GM20000 (cell line): Measurements from ENCODE around the gene UCN3.
A peak's percentile ranks its signal among the peaks of the same experiment; 100 is the strongest.
"Not testable (repeated sequence)": the region's sequence is repeated elsewhere in the genome, so short reads cannot be mapped to it uniquely, and the experiment has no call there.

Source experiments
- DNase-seq: peaks from one replicate; pipeline ENCODE4 v3.0.0; 2012; ENCODE audit warnings: low spot score
- CTCF ChIP-seq: IDR thresholded peaks from 2 replicates; pipeline ENCODE4 v1.5.1; 2012; ENCODE audit warnings: mild to moderate bottlenecking, control low read depth; ENCODE audit errors: extremely low read depth, missing control alignments

UCN3 gene

DNA sequence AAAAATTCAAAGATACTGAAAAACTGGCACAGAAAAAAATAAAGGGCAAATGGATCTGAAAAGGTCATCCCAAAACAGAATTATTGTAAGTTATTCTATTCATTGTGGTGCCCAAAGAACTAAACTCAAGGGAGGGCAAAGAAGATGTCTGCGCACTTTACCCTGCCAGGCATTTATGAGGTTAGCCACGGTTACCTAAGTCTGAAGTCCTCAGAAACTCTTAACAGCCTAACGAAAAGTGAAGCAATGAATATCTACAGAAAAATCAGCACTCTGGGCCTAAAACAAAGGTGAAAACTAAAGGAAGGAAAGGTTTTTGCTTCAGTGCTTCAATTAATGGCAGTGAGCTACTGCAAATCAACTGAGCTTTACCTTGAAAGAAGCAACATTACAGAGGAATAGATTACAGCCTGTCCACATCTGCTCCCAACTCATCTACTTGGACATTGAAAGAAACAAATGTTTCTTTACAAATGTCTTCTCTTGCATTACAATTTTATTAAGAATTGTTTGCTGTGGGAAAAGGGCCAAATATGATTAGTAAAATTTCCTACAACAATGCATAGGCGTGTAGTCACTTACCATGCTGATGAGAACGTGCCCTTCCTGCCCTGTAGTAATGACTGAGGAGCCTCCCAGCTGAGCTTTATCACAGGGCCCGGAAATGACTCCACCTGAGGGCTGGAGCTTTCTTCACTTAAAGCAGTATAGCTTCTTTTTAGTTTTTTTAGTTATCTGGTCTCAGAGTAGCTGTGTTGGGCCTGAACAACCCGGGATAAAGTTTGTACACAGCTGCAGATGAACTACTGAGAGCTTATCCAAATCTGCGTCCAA, 39.7 kb downstream of the UCN3 start, which contains the start of gene TUBAL3:
TSS of gene TUBAL3 (minus strand) at position 621 of the 834 bp plus-strand sequence. CDS start at position 585, 36 bp downstream.
- no peak for TF ChIP-seq CTCF
- DNase-seq: no peak

DNA sequence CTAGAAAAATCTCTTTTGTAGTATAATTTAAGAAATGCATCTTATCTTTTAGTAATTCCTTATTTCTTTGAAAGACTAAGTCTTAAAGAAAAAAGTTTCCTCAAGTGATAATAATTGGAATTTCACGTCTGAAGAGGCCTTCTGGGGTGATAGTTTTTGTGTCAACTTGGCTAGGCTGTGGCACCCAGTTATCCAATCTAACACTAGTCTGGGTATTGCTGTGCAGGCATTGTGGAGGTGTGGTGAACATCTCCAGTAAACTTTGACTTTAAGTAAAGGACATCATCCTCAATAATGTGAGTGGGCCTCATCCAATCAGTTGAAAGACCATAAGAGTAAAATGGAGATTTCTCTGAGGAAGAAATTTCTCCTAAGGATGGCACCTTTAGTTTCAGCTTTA, 42.2 kb downstream of the UCN3 start:
- no peak for DNase-seq
- no peak for TF ChIP-seq CTCF

- not testable (repeated sequence) for DNase-seq
Measured at GRCh38 chr10:5410787-5411186, 46.0 kb downstream of the UCN3 start.

DNA sequence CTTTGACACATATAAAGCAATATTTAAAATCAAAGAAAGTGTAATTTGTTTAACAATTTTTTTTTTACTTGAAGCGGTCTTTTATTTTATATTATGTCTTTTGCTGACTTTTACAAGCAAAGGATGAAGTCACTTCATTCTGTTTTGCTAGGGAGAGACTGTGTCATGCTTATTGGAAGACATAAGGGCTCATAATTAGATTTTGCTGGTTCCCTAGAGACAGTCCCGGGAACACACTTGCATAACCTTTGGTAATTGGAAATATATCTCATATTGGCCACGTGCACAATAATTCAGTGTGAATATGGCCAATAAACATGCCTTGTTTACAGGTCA, 47.1 kb downstream of the UCN3 start:
- TF ChIP-seq CTCF: no peak
- no peak for DNase-seq

DNA sequence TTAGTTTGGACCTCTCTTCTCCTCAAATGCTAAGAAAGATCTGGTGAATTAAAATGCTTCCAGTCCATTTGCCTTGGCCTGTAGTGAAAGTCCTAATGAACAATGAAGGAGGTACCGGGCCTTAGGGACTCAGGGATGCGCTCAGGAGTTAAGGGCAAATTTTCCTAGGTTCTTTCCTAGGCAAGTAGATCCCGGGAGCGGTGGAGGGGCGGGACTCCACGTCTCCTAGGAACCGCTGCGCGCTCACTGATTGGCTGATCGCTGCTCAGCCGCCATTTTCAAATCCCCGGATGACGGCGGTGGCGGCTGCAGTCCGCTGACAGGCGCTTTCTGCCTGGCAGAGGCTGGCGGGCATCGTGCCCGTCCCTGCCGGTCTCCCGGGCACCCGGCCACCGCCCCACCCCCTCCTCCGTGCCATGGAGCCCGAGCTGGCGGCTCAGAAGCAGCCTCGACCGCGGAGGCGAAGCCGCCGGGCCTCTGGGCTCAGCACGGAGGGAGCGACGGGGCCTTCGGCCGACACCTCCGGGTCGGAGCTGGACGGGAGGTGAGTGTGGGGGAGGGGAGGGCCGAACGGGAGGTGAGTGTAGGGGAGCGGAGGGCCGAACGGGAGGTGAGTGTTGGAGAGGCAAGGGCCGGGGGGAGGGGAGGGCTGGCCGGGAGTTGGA, 47.6 kb downstream of the UCN3 start, which contains the start of gene NET1:
TSS of gene NET1 (plus strand) at position 281 of the 665 bp plus-strand sequence. CDS start at position 417, 136 bp downstream.
- DNase-seq: peak; percentile 93
- no peak for TF ChIP-seq CTCF

DNA sequence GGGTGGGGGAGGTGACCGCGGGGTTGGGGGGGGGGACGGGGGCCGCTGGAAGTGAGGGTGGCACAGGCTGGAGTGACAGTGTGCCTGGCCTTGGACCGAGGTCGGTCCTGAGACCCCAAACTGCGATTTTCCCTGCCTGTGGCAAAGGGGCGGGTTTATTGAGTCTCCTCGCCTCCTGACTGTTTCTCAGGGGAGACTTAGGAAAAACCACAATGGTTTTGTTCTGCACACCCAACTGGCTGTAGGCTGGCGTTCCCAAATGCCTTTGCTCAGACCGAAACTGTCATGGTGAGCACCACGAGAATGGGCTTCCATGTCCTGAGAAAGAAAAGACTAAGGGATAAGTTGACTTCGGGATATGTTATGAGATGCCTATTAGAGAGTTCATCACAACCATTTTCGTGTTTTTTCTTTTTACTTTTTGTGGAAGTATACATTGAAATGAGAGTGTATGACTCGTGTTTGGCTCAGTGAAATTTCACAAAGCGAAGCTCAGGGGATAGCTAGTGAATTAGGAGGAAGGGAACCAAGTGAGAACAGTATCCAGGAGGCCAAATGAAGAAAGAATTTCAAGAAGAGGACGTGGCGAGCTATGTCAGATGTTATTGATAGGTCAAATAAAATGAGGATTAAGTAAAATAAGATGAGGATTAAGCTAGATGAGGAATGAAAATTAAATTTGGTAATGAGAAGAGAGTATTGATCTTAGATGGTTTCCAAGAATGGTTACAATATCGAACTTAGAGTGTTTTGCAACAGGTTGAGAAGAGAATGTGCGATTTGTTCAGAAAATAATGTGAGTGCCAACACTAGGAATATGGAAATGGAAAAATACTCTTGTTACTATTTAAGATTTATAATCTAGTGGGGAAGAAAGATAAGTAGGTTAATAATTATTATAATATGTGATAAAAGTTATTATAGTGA, 48.5 kb downstream of the UCN3 start:
- no peak for TF ChIP-seq CTCF
- DNase-seq: peak; percentile 46

DNA sequence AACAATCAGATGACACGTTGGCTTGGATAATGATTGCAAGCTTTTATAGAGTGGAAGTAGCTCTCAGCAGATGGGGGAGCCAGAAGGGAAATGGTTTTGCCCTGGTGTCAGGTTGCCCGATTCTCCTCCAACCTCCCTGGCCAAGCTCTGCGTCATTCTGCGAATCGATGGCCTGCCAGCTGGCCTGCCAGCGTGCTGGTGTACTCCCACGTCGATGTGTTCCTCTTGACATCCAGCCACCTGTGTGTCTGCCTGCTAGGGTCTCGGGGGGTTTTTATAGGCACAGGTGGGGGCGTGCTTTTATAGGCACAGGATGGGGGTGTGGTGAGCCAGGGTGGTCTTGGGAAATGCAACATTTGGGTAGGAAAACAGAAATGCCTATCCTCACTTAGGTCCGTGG, 52.2 kb downstream of the UCN3 start:
- no peak for DNase-seq
- TF ChIP-seq CTCF: no peak
